IPS-18a (cell line): ENCODE results near the gene SPO11.
A peak's percentile ranks its signal among the peaks of the same experiment; 100 is the strongest.
"Not testable (repeated sequence)": the region's sequence is repeated elsewhere in the genome, so short reads cannot be mapped to it uniquely, and the experiment has no call there.

ENCODE experiments used
- H3K27ac ChIP-seq: one replicate; pipeline ENCODE4 v1.5.1; 2013; ENCODE audit warnings: low read length
- H3K27me3 ChIP-seq: one replicate; pipeline ENCODE4 v1.6.1; 2013; ENCODE audit warnings: mild to moderate bottlenecking, low read length; ENCODE audit not compliant: control insufficient read depth, insufficient read depth
- H3K36me3 ChIP-seq: one replicate; pipeline ENCODE4 v1.6.1; 2013; ENCODE audit warnings: low read depth, low read length; ENCODE audit not compliant: control insufficient read depth
- H3K4me1 ChIP-seq: one replicate; pipeline ENCODE4 v1.6.1; 2013; ENCODE audit warnings: low read depth, low read length; ENCODE audit not compliant: control insufficient read depth
- H3K4me3 ChIP-seq: one replicate; pipeline ENCODE4 v1.5.1; 2013; ENCODE audit warnings: low read length
- H3K9ac ChIP-seq: one replicate; pipeline ENCODE4 v1.6.1; 2013; ENCODE audit warnings: mild to moderate bottlenecking, low read length, moderate library complexity
- H3K9me3 ChIP-seq: one replicate; pipeline ENCODE4 v1.6.1; 2013; ENCODE audit warnings: low read depth, low read length; ENCODE audit not compliant: control insufficient read depth

SPO11 gene

GRCh38 chr20:57348200-57348921, 18.8 kb downstream of the SPO11 start:
- not testable (repeated sequence) for H3K27ac ChIP-seq, H3K4me1 ChIP-seq, H3K27me3 ChIP-seq, H3K36me3 ChIP-seq, H3K9ac ChIP-seq, H3K4me3 ChIP-seq, H3K9me3 ChIP-seq

GRCh38 chr20:57348922-57349574, 19.4 kb downstream of the SPO11 start:
- H3K27me3 ChIP-seq, H3K4me1 ChIP-seq, H3K9ac ChIP-seq, H3K4me3 ChIP-seq, H3K9me3 ChIP-seq, H3K27ac ChIP-seq: not testable (repeated sequence)
- H3K36me3 ChIP-seq = peaks cover 16% of the 10 kb centered on the region

GRCh38 chr20:57350081-57350710, 20.6 kb downstream of the SPO11 start:
- H3K4me3 ChIP-seq = no peak overlapping the region
- H3K36me3 ChIP-seq = peaks cover 27% of the 10 kb centered on the region
- no peak overlapping the region for H3K9ac ChIP-seq
- no peak overlapping the region for H3K27ac ChIP-seq
- H3K4me1 ChIP-seq = peaks cover 9% of the 10 kb centered on the region
- no peaks in the 10 kb centered on the region for H3K27me3 ChIP-seq
- no peaks in the 10 kb centered on the region for H3K9me3 ChIP-seq

GRCh38 chr20:57350726-57351041, 21.1 kb downstream of the SPO11 start:
- not testable (repeated sequence) for H3K9me3 ChIP-seq, H3K4me1 ChIP-seq, H3K27ac ChIP-seq, H3K27me3 ChIP-seq
- peaks cover 27% of the 10 kb centered on the region for H3K36me3 ChIP-seq
- peak overlapping the region; percentile 90 for H3K4me3 ChIP-seq
- H3K9ac ChIP-seq = peak overlapping the region; percentile 78

GRCh38 chr20:57351042-57351783, 21.6 kb downstream of the SPO11 start, which contains the start of gene RAE1:
Gene RAE1, plus strand, starts transcription at chr20:57351255. Its CDS starts 2,784 bp downstream, at chr20:57354039.
- H3K4me3 ChIP-seq = peak within 1 kb of the TSS; percentile 90
- H3K27ac ChIP-seq = peak within 1 kb of the TSS; percentile 22
- H3K27me3 ChIP-seq = no peaks in the 10 kb centered on the region
- H3K4me1 ChIP-seq = peaks cover 9% of the 10 kb centered on the region
- H3K9me3 ChIP-seq = no peaks in the 10 kb centered on the region
- peaks cover 27% of the 10 kb centered on the region for H3K36me3 ChIP-seq
- H3K9ac ChIP-seq = peak within 1 kb of the TSS; percentile 78

- no peak overlapping the region for H3K27ac ChIP-seq
- peaks cover 27% of the 10 kb centered on the region for H3K36me3 ChIP-seq
- peak overlapping the region; percentile 90 for H3K4me3 ChIP-seq
- H3K27me3 ChIP-seq = no peaks in the 10 kb centered on the region
- peaks cover 7% of the 10 kb centered on the region for H3K4me1 ChIP-seq
- no peak overlapping the region for H3K9ac ChIP-seq
- H3K9me3 ChIP-seq = no peaks in the 10 kb centered on the region
These were observed 22.7 kb downstream of the SPO11 start for GRCh38 chr20:57352305-57352704.

- Histone ChIP-seq H3K4me3 (no peak overlapping the region), H3K9ac (no peak overlapping the region), H3K9me3 (no peaks in the 10 kb centered on the region), H3K27ac (no peak overlapping the region), H3K27me3 (no peaks in the 10 kb centered on the region), H3K36me3 (peaks cover 27% of the 10 kb centered on the region), H3K4me1 (peaks cover 7% of the 10 kb centered on the region)
These were observed 23.7 kb downstream of the SPO11 start for GRCh38 chr20:57353351-57353750.

GRCh38 chr20:57361517-57361916, 31.9 kb downstream of the SPO11 start:
- H3K36me3 ChIP-seq = peaks cover 42% of the 10 kb centered on the region
- H3K9me3 ChIP-seq = no peaks in the 10 kb centered on the region
- no peaks in the 10 kb centered on the region for H3K27me3 ChIP-seq
- no peaks in the 10 kb centered on the region for H3K4me1 ChIP-seq
- no peak overlapping the region for H3K4me3 ChIP-seq
- no peak overlapping the region for H3K27ac ChIP-seq
- H3K9ac ChIP-seq = no peak overlapping the region

GRCh38 chr20:57364451-57364850, 34.8 kb downstream of the SPO11 start:
- H3K4me3 ChIP-seq = no peak overlapping the region
- H3K9me3 ChIP-seq = no peaks in the 10 kb centered on the region
- H3K36me3 ChIP-seq = peaks cover 71% of the 10 kb centered on the region
- H3K9ac ChIP-seq = no peak overlapping the region
- H3K4me1 ChIP-seq = no peaks in the 10 kb centered on the region
- no peaks in the 10 kb centered on the region for H3K27me3 ChIP-seq
- no peak overlapping the region for H3K27ac ChIP-seq

- no peaks in the 10 kb centered on the region for H3K27me3 ChIP-seq
- peaks cover 96% of the 10 kb centered on the region for H3K36me3 ChIP-seq
- no peaks in the 10 kb centered on the region for H3K4me1 ChIP-seq
- H3K9ac ChIP-seq = no peak overlapping the region
- H3K27ac ChIP-seq = no peak overlapping the region
- H3K9me3 ChIP-seq = no peaks in the 10 kb centered on the region
- H3K4me3 ChIP-seq = no peak overlapping the region
These were observed 40.0 kb downstream of the SPO11 start for GRCh38 chr20:57369596-57369995.

GRCh38 chr20:57370316-57370715, 40.7 kb downstream of the SPO11 start:
- Histone ChIP-seq H3K9ac (no peak overlapping the region), H3K27ac (no peak overlapping the region), H3K4me1 (no peaks in the 10 kb centered on the region), H3K9me3 (no peaks in the 10 kb centered on the region), H3K4me3 (no peak overlapping the region), H3K36me3 (peaks cover 99% of the 10 kb centered on the region), H3K27me3 (no peaks in the 10 kb centered on the region)
